ENCODE measurements around the gene CFHR3.
"Not testable (repeated sequence)": the region's sequence is repeated elsewhere in the genome, so short reads cannot be mapped to it uniquely, and the experiment has no call there.

CFHR3 gene
- 0 reads per million in 2 donors for total RNA-seq

DNA sequence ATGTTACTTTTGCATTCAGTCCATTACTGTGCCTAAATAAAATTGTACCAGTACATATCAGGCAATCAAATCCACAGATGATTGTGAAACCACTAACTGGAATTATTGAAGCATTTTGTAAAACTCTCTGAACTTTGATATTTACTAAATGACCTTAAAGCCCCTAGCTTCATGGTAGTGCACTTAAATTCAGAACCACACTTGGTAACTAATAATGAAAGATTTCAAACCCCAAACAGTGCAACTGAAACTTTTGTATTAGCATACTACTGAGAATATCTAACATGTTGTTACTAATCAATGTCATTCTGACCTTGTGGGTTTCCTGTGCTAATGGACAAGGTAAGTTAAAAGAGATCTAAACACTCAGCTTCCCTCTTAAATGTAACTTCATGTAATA is at the start of gene CFHR3:
CFHR3 (plus strand) TSS at position 238 of the 400 bp plus-strand sequence; CDS start at position 285, 47 bp downstream.
- DNase-seq = no peak

DNA sequence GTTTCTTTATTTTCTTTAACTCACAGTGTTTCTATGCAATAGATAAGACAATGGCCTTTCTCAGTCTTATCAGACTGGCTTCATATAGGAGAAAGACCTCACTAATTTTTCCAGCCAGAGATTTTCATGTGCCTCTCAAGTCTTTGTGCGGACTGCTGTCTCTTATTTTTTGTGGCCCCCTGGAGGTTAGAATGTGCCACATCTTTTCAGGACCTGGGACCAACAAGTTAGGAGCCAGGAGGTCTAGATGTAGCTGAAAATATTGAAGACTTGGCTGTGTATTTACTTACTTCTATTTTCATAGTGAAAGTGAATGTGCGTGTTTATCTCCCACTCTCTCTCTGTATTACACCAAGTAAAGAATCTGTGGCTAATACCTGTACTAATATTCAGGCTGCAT is 42.1 kb upstream of the CFHR3 start:
- DNase-seq = no peak

DNA sequence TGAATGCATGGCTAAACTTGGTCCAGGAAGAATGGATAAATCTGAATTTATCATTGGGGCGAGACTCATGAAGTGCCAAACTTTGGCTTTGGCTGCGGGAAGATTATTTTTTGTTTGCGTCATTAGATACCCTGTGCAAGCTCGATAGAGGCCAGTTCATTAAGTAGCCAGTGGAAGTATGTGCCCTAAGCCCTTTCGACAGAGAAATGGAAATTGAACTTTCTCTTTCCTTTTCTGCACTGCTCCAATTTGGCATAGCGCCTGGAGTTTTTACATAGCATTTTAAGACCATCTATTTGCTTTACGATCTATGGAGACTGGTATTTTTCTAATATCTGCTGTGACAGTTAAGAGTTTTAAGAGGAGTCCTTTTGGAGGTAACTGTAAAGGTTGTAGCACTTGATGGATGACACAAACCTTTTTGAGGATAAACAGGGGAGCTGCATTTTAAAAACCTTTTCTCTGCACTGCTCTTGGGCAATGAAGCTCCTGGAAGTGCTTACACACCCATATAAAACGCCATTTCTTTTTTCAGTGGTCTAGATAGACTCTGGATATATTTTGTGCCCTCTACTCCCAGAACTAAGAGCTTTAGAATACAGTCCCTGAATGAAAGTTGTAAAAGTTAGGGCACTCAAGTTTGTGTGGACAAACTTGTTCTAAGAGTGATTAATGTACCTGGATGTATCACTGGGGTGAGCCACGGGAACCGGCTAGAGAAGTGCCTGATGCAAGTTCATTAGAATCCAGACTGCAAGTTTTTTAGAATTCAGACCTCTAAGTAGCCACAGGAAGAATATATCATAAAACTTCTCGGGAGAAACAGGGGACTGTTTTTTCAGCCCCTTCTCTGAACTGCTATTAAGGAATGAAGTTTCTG is 41.3 kb upstream of the CFHR3 start:
- DNase-seq = no peak

DNA sequence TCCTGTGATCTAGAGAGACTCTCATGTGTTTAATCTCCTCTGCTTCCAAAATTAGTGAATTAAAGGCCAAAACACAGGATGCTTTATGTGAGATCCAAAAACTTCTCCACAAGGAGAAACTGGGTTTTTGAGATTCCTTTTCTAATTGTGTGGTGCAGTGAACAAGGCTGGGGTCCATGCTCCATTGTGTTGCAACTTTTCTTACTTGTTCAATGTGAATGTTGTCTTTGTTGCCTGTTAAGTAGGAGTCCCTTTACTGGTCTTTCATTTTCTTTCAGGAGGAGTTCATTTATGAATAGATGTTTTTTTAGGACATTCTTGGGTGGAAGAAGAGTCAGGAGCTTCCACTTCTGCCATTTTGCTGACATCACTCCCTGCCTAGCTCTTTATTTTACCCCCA is 40.6 kb upstream of the CFHR3 start:
- no peak for DNase-seq

DNA sequence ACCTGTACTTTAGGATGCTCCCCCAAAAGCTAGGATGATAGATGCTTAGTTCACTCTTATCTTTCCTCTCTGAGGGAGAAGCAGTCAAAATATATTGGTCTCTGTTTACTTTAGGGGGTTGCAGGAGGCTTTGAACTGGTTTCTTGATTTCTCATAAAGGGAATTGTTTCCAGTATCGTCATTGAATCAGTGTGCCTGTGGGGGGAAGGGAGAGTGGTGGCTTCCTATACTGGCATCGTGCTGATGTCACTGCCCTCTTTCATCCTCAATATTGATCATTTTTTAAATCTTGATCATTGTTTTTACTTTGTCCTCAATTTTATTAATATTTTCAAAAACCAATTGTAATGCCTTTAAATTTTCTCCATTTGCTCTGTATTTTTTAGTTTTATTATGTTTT is 40.2 kb upstream of the CFHR3 start:
- DNase-seq = no peak

DNA sequence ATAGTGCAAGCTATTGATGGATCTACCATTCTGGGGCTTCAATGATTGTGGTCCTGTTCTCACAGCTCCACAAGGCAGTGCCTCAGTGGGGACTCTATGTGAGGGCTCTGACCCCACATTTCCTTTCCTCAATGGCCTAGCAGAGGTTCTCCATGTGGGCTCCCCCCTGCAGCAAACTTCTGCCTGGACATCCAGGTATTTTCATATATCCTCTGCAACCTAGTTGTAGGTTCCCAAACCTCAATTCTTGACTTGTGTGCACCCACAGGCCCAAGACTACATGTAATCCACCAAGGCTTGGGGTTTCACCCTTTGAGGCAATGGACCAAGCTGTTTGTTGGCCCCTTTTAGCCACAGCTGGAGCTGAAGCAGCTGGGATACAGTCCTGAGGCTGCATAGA is 35.9 kb upstream of the CFHR3 start:
- no peak for DNase-seq

DNA sequence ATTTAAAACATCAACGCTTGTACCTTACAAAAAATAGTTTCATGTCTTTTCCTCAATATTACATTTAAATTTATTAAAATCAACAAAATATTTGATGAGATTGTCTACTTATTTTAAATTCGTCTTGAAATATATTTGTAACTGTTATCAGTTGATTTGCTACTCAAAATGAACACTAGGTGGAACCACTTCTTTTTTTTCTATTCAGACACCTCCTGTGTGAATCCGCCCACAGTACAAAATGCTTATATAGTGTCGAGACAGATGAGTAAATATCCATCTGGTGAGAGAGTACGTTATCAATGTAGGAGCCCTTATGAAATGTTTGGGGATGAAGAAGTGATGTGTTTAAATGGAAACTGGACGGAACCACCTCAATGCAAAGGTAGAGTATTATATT is 31.4 kb upstream of the CFHR3 start:
- DNase-seq = peak in 1 of 5 experiments; percentile 10

DNA sequence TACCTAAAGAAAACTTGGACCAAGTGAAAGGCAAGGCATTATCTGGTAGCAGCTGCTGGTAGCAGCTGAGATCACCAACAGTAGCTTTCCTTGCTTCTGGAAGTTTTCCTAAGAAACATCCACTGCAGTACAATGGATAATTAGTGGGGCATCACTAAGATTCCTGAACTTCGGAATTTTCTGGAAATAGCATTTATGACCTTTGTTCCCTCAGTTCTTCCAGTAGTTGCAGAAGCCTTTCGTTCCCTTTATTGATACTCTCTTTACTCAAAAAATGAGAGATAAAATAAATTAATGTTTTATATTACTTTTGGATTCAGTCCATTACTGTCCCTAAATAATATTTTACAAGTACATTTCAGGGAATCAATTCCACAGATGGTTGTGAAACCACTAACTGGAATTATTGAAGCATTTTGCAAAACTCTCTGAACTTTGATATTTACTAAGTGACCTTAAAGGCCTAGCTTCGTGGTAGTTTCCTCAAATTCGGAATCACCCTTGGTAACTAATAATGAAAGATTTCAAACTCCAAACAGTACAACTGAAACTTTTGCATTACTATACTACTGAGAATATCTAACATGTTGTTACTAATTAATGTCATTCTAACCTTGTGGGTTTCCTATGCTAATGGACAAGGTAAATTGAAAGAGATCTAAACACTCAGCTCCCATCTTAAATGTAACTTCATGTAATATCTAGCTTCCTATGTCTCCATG is 9.5 kb upstream of the CFHR3 start:
- not testable (repeated sequence) for DNase-seq

DNA sequence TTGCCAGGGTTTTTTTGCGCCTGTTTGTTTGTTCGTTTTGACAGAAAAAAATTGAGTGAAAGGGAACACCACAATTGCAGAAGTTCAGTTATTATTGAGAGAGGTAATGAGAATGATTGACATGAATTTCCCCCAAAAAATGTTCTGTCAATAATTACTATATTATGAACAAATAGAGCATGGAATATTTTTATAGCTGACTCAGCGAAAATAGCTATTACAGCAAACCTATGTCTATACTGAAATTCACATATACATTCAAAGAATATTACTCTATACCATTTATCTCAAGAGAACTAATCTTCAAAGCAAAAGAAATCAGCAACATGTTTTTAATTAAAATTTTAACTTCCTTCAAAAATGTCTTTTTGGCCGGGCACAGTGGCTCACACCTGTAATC is 4.8 kb upstream of the CFHR3 start:
- DNase-seq = not testable (repeated sequence)

DNA sequence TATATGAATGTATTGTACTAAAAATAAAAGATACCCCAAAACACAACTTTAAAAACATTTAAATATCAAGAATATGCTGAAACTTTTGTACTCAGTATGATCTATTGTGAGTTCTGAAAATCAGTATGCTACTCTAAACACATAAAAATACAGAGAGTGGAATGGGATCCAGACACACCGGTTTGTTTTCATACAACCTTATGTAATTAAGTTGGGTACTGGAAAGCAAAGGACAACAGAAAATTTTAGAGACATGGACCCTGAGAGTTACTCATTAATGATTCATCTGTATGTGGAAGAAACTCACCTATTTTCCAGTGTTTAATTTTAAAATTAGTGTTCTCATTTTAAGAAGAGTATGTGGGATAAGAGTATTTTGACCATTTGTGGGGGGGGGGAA is 927 bp upstream of the CFHR3 start:
- DNase-seq = no peak

DNA sequence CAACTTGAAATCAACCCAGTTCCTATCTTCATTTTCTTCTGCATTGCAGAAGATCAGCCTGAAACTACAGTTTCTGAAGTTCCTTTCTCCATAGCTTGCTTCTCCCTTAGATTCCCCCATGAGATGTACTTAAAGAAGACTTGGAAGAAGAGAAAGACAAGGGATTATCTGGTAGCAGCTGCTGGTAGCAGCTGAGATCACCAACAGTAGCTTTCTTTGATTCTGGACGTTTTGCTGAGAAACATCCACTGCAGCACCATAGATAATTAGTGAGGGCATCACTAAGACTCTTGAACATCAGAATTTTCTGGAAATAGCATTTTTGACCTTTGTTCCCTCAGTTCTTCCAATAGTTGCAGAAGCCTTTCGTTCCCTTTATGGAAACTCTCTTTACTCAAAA is 465 bp upstream of the CFHR3 start:
- no peak for DNase-seq

DNA sequence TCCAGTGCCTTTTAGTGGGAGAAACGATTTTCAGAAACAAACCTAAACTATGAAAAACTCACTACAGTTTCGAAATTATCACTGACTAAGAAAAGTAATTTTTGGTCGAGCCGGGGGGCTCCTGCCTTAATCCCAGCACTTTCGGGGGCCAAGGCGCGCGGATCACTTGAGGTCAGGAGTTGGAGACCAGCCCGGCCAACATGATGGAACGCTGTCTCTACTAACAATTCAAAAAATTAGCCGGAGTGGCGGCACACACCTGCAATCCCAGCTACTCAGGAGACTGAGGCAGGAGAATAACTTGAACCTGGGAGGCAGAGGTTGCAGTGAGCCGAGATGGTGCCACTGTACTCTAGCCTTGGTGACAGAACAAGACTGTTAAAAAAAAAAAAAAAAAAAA is 3.0 kb downstream of the CFHR3 start:
- no peak for DNase-seq

DNA sequence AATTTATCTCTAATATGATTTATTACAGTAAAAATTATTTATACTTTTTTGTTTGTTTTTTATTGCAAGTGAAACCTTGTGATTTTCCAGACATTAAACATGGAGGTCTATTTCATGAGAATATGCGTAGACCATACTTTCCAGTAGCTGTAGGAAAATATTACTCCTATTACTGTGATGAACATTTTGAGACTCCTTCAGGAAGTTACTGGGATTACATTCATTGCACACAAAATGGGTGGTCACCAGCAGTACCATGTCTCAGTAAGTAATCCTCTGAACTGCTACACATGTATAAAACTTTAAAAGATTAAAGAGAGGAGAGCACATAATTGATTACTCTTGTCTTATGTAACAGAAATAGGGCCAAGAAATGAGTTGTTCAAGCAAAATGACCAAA is 4.5 kb downstream of the CFHR3 start:
- DNase-seq = no peak

DNA sequence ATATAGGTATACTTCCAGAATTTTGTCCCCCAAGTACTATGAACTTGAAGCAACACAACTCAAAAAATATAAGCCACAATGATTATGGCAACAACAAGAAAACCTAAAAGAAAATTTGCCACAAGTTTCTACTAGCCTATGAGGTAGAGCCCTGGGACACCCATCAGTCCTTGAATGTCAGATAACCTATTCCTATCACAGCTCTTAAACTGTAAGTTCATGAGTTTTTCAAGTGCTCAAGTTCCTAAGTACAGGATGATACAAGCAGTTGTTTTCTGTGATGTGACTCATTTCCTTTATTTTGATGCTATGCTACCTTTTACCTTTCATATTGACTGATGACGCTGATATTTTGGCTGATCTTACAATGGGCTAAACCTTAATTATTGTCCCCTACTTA is 16.6 kb downstream of the CFHR3 start:
- DNase-seq = not testable (repeated sequence)

DNA sequence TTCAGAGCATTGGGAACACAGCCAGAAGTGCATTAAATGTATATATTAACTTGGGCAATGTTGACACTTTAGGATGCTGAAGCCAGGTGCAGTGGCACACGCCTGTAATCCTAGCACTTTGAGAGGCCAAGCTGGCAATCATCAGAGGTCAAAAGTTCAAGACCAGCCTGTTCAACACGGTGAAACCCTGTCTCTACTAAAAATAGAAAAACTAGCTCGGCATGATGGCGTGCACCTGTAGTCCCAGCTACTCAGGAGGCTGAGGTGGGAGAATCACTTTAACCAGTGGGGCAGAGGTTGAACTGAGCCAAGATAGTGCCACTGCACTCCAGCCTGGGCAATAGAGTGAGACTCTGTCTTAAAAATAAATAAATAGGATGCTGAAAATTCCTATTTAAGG is 19.5 kb downstream of the CFHR3 start:
- DNase-seq = not testable (repeated sequence)

DNA sequence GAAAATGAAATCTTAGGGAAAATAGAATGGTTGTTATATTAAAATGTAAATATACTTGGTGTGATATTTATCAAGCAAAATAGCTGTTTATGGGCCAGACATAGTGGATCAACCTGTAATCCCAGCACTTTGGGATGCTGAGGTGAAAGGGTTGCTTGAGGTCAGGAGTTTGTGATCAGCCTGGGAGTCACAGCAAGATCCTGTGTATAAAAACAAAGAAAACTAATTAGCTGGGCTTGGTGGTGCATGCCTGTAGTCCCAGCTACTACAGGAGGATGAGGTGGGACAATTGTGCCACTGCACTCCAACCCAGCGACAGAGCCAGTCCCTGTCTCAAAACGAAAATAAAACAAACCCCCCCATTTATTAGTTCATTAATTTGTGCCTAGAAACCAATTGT is 23.3 kb downstream of the CFHR3 start:
- no peak for DNase-seq

DNA sequence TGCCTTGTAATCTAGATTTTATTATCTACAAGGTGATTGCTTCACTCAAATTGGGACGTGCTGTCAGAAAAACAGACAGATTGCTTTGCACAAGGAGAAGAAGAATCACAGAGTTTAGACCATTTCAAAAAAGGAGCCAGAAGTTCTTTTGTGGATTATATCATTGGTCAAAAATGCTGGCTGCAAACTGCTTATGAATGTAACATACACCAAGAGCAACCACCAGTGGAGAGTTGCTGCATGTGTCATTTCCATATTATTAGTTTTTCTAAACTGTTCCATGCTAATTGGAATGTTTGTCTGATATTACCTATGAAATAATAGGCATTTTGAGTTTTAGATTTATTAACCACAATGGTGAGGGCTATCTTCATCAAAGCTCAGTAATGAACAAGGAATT is 27.3 kb downstream of the CFHR3 start:
- not testable (repeated sequence) for DNase-seq

DNA sequence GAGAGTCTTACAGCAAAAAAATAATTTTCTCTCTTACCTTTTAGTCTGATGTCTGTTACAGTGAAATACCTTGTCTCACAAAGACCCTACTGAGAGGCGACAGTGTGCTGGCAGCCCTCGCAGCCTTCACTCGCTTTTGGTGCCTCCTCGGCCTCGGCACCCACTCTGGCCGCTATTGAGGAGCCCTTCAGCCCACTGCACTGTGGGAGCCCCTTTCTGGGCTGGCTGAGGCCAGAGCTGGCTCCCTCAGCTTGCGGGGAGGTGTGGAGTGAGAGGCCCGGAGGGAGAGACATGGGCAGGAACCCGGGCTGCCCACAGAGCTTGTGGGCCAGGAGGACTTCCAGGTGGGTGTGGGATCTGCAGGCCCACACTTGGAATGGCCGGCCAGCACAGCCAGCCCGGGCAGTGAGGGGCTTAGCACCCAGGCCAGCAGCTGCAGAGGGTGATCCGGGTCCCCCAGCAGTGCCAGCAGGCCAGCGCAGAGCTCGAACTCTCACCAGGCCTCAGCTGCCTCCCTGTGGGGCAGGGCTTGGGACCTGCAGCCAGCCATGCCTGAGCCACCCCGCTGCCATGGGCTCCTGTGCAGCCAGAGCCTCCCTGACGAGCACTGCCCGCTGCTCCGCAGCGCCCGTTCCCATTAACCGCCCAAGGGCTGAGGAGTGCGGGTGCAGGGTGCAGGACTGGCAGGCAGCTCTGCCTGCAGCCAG is 34.0 kb downstream of the CFHR3 start:
- no peak for DNase-seq

DNA sequence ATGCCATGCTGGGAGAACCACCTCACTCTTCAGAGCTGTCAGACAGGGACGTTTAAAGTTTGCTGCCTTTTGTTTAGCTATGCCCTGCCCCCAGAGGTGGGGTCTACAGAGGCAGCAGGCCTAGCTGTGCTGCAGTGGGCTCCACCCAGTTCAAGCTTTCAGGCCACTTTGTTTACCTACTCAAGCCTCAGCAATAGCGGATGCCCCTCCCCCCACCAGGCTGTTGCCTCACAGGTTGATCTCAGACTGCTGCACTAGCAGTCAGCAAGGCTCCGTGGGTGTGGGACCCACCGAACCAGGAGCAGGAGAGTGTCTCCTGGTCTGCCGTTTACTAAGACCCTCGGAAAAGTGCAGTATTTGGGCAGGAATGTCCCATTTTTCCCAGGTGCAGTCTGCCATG is 42.8 kb downstream of the CFHR3 start:
- not testable (repeated sequence) for DNase-seq

DNA sequence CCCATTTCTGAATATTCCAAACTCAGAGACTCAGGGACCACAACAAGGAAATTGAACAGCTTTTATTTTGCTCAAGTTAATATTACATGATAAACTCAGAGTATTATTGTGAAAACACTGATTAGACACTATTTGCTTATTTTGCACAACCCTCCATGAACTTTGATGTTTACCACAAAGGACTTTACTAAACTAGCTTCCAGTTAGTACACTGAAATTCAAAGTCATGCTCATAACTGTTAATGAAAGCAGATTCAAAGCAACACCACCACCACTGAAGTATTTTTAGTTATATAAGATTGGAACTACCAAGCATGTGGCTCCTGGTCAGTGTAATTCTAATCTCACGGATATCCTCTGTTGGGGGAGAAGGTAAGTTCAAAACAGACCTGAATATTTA is 44.9 kb downstream of the CFHR3 start, which contains the start of gene CFHR1:
CFHR1 (plus strand) TSS at position 201 of the 400 bp plus-strand sequence; CDS start at position 315, 114 bp downstream.
- DNase-seq = not testable (repeated sequence)

DNA sequence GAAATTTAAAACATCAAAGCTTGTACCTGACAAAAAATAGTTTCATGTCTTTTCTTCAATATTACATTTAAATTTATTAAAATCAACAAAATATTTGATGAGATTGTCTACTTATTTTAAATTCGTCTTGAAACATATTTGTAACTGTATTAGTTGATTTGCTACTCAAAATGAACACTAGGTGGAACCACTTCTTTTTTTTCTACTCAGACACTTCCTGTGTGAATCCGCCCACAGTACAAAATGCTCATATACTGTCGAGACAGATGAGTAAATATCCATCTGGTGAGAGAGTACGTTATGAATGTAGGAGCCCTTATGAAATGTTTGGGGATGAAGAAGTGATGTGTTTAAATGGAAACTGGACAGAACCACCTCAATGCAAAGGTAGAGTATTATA is 53.2 kb downstream of the CFHR3 start:
- peak in 2 of 5 experiments; percentile 4 to 21 for DNase-seq

Data from T-helper 2 cell (primary cell).